Measurements from ENCODE around the gene NAA10. TPM values are rescaled to one million over a fixed set of nuclear protein-coding genes. Genes with fewer than 3 reads are reported as not detected.

The NAA10 gene
- total RNA-seq, 4 donors from 2014 or later, result 85.7 to 101 (median 90.7) TPM

DNA sequence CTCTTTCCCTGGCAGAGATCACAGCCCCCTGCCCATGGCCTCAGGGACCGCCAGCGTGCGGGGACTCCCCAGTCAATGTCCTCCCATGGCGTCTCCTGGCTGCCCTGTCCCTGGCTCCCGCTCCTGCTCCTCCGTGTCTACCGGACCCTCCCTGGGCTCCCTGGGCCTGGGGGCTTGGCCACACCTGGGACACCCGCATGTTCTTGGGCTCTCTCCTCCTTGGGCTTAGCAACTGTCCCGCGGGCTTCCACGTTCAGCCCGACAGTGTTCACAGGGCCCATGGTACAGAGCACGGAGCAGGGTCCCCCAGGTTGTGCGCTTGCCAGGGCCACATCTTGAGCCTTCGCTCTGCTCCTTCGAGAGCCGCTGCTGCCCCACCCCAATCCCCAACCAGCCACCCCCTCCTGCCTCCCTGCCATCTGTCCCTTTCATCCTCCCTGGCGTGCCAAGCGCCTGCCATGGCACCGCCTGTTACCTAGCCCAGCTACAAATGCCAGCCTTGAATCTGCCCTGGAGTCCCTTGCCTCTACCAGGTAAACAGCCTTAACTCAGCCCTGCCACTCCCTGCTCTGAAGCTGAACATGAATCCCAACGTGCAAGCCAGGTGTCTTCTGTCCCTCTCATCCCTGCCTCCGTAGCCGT, 26.5 kb downstream of the NAA10 start:
- TF ChIP-seq, protein P1, sequence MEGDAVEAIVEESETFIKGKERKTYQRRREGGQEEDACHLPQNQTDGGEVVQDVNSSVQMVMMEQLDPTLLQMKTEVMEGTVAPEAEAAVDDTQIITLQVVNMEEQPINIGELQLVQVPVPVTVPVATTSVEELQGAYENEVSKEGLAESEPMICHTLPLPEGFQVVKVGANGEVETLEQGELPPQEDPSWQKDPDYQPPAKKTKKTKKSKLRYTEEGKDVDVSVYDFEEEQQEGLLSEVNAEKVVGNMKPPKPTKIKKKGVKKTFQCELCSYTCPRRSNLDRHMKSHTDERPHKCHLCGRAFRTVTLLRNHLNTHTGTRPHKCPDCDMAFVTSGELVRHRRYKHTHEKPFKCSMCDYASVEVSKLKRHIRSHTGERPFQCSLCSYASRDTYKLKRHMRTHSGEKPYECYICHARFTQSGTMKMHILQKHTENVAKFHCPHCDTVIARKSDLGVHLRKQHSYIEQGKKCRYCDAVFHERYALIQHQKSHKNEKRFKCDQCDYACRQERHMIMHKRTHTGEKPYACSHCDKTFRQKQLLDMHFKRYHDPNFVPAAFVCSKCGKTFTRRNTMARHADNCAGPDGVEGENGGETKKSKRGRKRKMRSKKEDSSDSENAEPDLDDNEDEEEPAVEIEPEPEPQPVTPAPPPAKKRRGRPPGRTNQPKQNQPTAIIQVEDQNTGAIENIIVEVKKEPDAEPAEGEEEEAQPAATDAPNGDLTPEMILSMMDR (IDR thresholded peaks at IDR 0.05), result no peak
- DNase-seq (ENCODE audit: low spot score) (no peak), ATAC-seq (ENCODE audit: low FRiP score) (no peak)

DNA sequence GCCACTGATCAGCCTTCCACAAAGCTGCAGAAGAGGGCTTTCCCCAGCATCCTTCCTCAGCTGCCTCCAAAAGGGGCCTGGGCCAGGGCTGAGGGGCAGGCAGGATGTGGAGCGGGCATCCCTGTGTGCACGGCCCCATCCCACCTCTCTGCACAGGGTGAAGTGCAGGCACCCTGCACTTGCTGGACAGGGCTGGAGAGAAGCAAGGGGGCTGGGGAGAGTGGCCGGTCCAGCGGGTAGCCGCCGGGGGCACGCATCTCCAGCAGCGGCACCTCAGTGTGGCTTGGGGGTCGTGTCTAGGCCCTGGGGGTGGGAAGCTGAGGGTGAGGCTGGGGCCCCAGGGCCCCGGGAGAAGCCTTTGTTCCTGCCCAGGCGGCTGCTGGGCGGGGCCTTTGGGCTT, 27.4 kb downstream of the NAA10 start:
- TF ChIP-seq, protein P1 (IDR thresholded peaks at IDR 0.05), result no peak
- ATAC-seq (ENCODE audit: low FRiP score) (no peak), DNase-seq (ENCODE audit: low spot score) (no peak)

DNA sequence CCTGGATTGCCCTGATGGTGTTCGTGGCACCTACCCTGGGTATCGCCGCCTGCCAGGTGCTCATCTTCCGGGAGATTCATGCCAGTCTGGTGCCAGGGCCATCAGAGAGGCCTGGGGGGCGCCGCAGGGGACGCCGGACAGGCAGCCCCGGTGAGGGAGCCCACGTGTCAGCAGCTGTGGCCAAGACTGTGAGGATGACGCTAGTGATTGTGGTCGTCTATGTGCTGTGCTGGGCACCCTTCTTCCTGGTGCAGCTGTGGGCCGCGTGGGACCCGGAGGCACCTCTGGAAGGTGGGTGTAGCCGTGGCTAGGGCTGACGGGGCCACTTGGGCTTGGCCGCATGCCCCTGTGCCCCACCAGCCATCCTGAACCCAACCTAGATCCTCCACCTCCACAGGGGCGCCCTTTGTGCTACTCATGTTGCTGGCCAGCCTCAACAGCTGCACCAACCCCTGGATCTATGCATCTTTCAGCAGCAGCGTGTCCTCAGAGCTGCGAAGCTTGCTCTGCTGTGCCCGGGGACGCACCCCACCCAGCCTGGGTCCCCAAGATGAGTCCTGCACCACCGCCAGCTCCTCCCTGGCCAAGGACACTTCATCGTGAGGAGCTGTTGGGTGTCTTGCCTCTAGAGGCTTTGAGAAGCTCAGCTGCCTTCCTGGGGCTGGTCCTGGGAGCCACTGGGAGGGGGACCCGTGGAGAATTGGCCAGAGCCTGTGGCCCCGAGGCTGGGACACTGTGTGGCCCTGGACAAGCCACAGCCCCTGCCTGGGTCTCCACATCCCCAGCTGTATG, 28.5 kb downstream of the NAA10 start:
- TF ChIP-seq, protein P1 (IDR thresholded peaks at IDR 0.05), result no peak
- ATAC-seq (ENCODE audit: low FRiP score), result no peak
- DNase-seq (ENCODE audit: low spot score), result no peak

DNA sequence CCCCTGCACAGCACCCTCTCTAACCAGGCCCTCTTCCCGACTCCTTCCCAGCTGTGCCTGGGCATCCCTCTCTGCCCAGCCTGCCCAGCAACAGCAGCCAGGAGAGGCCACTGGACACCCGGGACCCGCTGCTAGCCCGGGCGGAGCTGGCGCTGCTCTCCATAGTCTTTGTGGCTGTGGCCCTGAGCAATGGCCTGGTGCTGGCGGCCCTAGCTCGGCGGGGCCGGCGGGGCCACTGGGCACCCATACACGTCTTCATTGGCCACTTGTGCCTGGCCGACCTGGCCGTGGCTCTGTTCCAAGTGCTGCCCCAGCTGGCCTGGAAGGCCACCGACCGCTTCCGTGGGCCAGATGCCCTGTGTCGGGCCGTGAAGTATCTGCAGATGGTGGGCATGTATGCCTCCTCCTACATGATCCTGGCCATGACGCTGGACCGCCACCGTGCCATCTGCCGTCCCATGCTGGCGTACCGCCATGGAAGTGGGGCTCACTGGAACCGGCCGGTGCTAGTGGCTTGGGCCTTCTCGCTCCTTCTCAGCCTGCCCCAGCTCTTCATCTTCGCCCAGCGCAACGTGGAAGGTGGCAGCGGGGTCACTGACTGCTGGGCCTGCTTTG, 29.2 kb downstream of the NAA10 start:
- ATAC-seq (ENCODE audit: low FRiP score) (no peak), DNase-seq (ENCODE audit: low spot score) (no peak)
- TF ChIP-seq, protein P1 (IDR thresholded peaks at IDR 0.05), result no peak

DNA sequence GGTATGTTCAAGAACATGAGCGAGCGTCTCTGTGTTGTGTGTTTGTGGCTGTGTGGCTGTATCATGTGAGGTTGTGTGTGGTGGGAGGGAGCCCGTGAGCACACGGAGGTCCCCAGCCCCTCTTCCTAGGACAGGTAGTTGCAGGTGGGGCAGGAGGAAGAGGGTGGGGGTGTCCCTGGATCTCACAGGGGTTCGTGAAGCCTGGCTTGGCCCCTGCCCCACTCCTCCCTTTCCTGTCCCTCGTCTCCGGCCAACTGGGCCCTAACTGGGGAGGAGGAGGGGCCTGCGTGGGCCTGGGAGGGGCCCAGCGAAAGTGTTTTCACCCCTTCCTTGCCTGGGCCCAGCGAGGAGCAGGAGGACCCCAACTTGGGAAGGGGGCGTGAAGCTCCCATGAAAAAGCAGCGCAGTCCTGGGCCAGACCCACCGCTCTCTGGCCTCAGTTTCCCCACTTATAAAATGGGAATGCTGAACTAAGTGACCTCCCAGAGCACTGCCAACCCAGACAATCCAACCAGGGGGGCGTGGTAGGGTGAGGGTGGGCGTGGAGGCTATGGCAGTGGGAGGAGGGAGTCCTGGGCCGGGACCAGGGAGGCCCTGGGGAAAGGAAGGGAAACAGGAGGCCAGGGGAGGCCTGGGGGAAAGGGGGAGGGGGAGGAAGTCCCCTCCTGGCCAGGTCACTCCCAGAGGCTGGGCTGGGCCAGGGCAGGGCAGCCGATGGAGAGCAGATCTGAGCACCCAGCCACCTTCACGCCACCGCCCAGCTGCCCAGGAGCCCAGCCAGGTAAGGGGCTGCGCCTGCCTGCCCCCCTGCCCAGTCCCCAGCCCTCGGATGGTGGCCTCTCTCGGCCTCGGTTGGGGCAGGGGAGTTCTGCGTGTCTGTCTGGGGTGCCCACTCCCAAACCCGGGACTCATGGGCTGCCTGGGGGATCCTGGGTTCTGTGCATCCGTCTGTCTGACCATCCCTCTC, 30.6 kb downstream of the NAA10 start, which contains the start of gene AVPR2:
Gene AVPR2, plus strand, starts transcription at position 683 of the 967 bp plus-strand sequence. CDS start 473 bp downstream, outside the sequence.
- TF ChIP-seq, protein P1 (IDR thresholded peaks at IDR 0.05), result no peak
- DNase-seq (ENCODE audit: low spot score), result no peak

DNA sequence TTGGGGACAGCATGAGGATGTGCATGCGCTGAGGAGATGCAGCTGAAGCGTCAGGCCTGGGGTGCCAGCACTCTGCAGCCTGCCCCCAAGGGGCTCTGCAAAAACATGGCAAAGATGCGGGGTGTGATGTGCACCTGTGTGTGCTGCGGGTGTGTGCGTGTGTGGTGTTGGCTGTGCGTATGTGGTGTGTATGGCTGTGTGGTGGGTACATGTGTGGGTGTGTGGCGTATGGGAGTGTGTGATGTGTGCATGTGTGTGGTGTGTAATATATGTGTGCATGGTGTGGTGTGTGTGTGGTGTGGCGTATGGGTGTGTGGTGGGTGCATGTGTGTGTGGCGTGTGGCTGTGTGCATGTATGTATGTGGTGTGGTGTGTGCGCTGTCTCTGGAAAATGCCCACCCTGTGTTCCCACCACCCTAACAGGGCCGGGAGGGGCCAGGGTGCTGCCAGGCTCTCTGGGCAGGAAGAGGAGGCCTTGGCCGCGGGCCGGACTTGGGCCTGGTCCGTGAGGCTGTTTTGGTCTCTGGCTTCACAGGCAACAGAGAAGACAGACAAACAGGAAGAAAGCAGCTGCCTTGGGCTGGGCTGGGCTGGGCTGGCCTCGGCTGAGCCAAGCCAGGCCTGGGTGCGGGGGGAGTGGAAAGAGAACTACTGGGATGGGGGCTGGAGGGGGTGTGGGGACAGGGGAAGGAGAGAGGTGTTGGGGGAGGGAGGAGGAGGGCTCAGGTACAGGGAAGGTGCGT, 31.4 kb downstream of the NAA10 start:
- DNase-seq (ENCODE audit: low spot score), result no peak
- ATAC-seq (ENCODE audit: low FRiP score), result no peak
- TF ChIP-seq, protein P1 (IDR thresholded peaks at IDR 0.05), result no peak

More for the DNA sequence above, 30.6 kb downstream of the NAA10 start, which contains the start of gene AVPR2:
- no peak for ATAC-seq (ENCODE audit: low FRiP score)
